Gastrocnemius medialis (tissue), 4 donors: ENCODE data around the gene SUFU.

Experiments used
- CTCF ChIP-seq, 5 experiments: fragments of 450-650 bp in 3 of 5; fragments of 200-600 bp in 2 of 5; sonication (generic) in 2 of 5; IDR thresholded peaks in 4 of 5; conservative IDR thresholded peaks in 1 of 5; 1 replicate in 4 of 5; 2 replicates in 1 of 5; pipeline ENCODE4 v1.5.1; 2016 to 2019; ENCODE audit warnings: antibody characterized with exemption in 5 of 5, mild to moderate bottlenecking in 3 of 5, moderate library complexity in 3 of 5
- POLR2A ChIP-seq, 2 donors: fragments of 450-650 bp; IDR thresholded peaks; one replicate each; pipeline ENCODE4 v1.6.1; 2017; ENCODE audit warnings: antibody characterized with exemption in 2 of 2, mild to moderate bottlenecking in 2 of 2, moderate library complexity in 2 of 2

GRCh38 chr10:102605712-102606111, 101.9 kb downstream of the SUFU start:
- TF ChIP-seq CTCF (IDR thresholded peaks at IDR 0.05 in 4 of 5, conservative IDR thresholded peaks at IDR 0.05 in 1 of 5), result no peak
- no peak for TF ChIP-seq POLR2A (IDR thresholded peaks at IDR 0.05)
